Caco-2 (cell line): ENCODE measurements around the gene NOX3. TPM values are rescaled to one million over a fixed set of nuclear protein-coding genes. Genes with fewer than 3 reads are reported as not detected.

Source experiments
- BruUV-seq: library from RNA; stranded (reverse); fragments of 400-500 nt; replicated peaks from 2 replicates; lab custom pipeline; 2021; lab: Mats Ljungman, UMichigan
- CTCF ChIA-PET: fragments of 300-600 bp; sonication (Branson Sonifier 250); formaldehyde crosslinking; loops from one replicate; lab custom pipeline; 2022; ENCODE audit warnings: antibody characterized with exemption; lab: Charles Lee
- POLR2A ChIA-PET: fragments of 300-600 bp; sonication (Branson Sonifier 250); formaldehyde crosslinking; loops from one replicate; lab custom pipeline; 2022; ENCODE audit warnings: antibody characterized with exemption; lab: Charles Lee
- DNase-seq, 2 experiments: peaks; one replicate each; pipeline versions ENCODE4 v3.0.0 to v3.0.0-alpha.2; 2020 to 2022
- H3K27me3 ChIP-seq: replicated peaks from 2 replicates; pipeline ENCODE4 v1.6.0; 2011; ENCODE audit warnings: low read length; ENCODE audit not compliant: control insufficient read depth, insufficient read depth
- H3K36me3 ChIP-seq: 2 replicates; pipeline ENCODE4 v1.5.1; 2011; ENCODE audit warnings: low read length; ENCODE audit not compliant: control insufficient read depth, insufficient read depth
- H3K4me1 ChIP-seq: fragments of 250-450 bp; sonication (Bioruptor Pico); 2 replicates; pipeline ENCODE4 v1.5.1; 2020; ENCODE audit warnings: mild to moderate bottlenecking
- H3K4me3 ChIP-seq: 2 replicates; pipeline ENCODE4 v1.5.1; 2011; ENCODE audit warnings: low read depth, mild to moderate bottlenecking, control low read depth, low read length
- H3K9me3 ChIP-seq: fragments of 250-450 bp; sonication (Bioruptor Pico); 2 replicates; pipeline ENCODE4 v1.5.1; 2020; ENCODE audit warnings: mild to moderate bottlenecking, moderate library complexity
- H3K27ac Mint-ChIP-seq: one replicate; pipeline ENCODE4 v1.8.0; 2022; ENCODE audit warnings: mixed read lengths; ENCODE audit not compliant: unreplicated experiment
- H3K27me3 Mint-ChIP-seq: one replicate; pipeline ENCODE4 v1.8.0; 2022; ENCODE audit warnings: mixed read lengths; ENCODE audit not compliant: insufficient read depth, unreplicated experiment
- H3K36me3 Mint-ChIP-seq: one replicate; pipeline ENCODE4 v1.8.0; 2022; ENCODE audit warnings: mild to moderate bottlenecking, mixed read lengths; ENCODE audit not compliant: insufficient read depth, unreplicated experiment
- H3K4me1 Mint-ChIP-seq: one replicate; pipeline ENCODE4 v1.8.0; 2022; ENCODE audit warnings: low read depth, mixed read lengths; ENCODE audit not compliant: unreplicated experiment
- H3K4me3 Mint-ChIP-seq: one replicate; pipeline ENCODE4 v1.8.0; 2022; ENCODE audit warnings: mild to moderate bottlenecking, moderate library complexity, mixed read lengths; ENCODE audit not compliant: unreplicated experiment
- H3K9me3 Mint-ChIP-seq: one replicate; pipeline ENCODE4 v1.8.0; 2022; ENCODE audit warnings: mixed read lengths; ENCODE audit not compliant: unreplicated experiment
- intact Hi-C: fragments of 100-400 bp; cut with micrococcal nuclease; formaldehyde crosslinking; loops from one replicate; pipeline ENCODE4 v1.10.0; 2022; ENCODE audit not compliant: unreplicated experiment
- total RNA-seq: library from RNA; stranded (reverse); gene quantifications from 2 replicates; pipeline ENCODE4 v1.2.3, GENCODE V29; 2022
- TF ChIP-seq, protein P1 (sequence below), 2 experiments: fragments of 200-600 bp in 1 of 2; IDR thresholded peaks; 1 replicate in 1 of 2; 2 replicates in 1 of 2; pipeline versions ENCODE4 v1.5.1 to v1.8.0; 2011 to 2022; ENCODE audit warnings: antibody characterized with exemption in 1 of 2, control low read depth in 1 of 2, inconsistent platforms in 1 of 2, low read depth in 1 of 2, low read length in 1 of 2, mild to moderate bottlenecking in 1 of 2, moderate library complexity in 1 of 2; ENCODE audit not compliant: insufficient read depth in 1 of 2, severe bottlenecking in 1 of 2, unreplicated experiment in 1 of 2

Gene NOX3
- total RNA-seq, 1 experiment from 2014 or later: not detected

DNA sequence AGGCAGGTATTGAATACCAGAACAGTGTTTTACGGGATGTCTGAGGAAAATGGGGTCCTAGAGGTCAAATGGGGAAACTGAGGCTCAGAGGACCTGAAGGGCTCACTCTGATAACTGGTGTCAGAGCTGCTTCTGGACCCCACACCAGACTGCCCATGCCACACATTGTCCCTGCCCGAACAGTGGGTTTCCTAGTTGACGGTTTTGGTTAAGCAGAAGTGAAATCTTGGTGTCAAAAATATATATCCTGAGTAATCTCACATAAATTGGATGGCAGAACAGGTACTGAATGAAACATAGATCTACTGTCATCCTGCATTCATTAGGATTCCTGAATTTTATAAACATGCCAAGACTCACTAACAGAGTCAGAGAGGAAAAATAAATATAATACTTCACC is 16.3 kb downstream of the NOX3 start:
- Histone ChIP-seq H3K4me1 (no peaks in the 10 kb centered on the region), H3K36me3 (no peaks in the 10 kb centered on the region), H3K9me3 (no peaks in the 10 kb centered on the region), H3K4me3 (no peak overlapping the region), H3K27me3 (no peaks in the 10 kb centered on the region)
- TF ChIP-seq, protein P1, sequence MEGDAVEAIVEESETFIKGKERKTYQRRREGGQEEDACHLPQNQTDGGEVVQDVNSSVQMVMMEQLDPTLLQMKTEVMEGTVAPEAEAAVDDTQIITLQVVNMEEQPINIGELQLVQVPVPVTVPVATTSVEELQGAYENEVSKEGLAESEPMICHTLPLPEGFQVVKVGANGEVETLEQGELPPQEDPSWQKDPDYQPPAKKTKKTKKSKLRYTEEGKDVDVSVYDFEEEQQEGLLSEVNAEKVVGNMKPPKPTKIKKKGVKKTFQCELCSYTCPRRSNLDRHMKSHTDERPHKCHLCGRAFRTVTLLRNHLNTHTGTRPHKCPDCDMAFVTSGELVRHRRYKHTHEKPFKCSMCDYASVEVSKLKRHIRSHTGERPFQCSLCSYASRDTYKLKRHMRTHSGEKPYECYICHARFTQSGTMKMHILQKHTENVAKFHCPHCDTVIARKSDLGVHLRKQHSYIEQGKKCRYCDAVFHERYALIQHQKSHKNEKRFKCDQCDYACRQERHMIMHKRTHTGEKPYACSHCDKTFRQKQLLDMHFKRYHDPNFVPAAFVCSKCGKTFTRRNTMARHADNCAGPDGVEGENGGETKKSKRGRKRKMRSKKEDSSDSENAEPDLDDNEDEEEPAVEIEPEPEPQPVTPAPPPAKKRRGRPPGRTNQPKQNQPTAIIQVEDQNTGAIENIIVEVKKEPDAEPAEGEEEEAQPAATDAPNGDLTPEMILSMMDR (IDR thresholded peaks at IDR 0.05; ENCODE audit: insufficient read depth in 1 of 2, low read depth in 1 of 2, low read length in 1 of 2, severe bottlenecking in 1 of 2, unreplicated experiment in 1 of 2): no peak
- Mint-ChIP-seq H3K27me3 (no peaks in the 10 kb centered on the region), H3K4me3 (no peak overlapping the region), H3K4me1 (no peaks in the 10 kb centered on the region), H3K9me3 (no peaks in the 10 kb centered on the region), H3K36me3 (no peaks in the 10 kb centered on the region), H3K27ac (no peak overlapping the region)
- BruUV-seq: no TSS peak
- ChIA-PET CTCF (no interaction called here), POLR2A (no interaction called here)
- intact Hi-C loops: no loop called here
- no peak for DNase-seq

DNA sequence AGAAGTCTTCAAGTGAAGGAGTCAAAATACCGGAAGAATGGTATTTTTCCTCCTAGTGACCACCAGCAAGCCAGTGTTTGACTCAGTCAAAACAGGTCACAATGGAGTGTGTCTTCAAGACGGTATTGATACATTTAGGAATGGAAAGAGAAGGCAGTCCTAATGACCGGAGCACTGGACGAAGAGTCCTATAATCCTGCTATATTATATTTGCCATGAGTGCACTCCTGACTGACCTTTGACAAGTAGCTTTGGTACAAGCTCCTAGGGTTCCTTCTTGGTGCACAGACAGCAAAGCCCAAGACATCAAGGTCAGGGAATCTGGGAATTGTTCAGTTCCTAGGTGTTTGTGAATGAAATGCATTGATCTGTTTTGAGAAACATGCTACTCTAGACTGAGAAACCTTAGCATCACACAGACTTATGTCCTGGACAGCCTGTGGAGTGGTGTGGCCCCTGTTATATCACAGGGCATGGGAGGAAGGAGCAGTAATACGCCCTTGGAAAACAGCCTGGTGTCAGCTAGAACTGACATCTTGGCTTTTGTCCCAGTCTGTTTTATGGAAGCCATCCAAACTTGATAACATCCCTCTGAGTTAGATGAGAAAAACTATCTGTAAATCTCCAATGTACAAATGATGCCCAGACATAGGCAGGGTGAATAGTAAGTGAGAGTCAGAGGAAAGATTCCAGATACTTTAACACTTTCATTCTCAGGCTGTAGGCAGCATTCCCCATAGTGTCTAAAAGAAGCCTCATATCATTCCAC is 18.5 kb downstream of the NOX3 start:
- Histone ChIP-seq H3K27me3 (no peaks in the 10 kb centered on the region), H3K4me1 (no peaks in the 10 kb centered on the region), H3K36me3 (no peaks in the 10 kb centered on the region), H3K4me3 (no peak overlapping the region), H3K9me3 (no peaks in the 10 kb centered on the region)
- Mint-ChIP-seq H3K27me3 (no peaks in the 10 kb centered on the region), H3K9me3 (no peaks in the 10 kb centered on the region), H3K4me3 (no peak overlapping the region), H3K27ac (no peak overlapping the region), H3K4me1 (no peaks in the 10 kb centered on the region), H3K36me3 (no peaks in the 10 kb centered on the region)
- no TSS peak for BruUV-seq
- intact Hi-C loops: loop anchor here (2.0 kb wide), 1 partner anchor 50 kb away; no protein-coding TSS in a partner anchor
- POLR2A ChIA-PET: no interaction called here
- CTCF ChIA-PET: no interaction called here
- no peak for DNase-seq
- TF ChIP-seq, protein P1 (IDR thresholded peaks at IDR 0.05; ENCODE audit: insufficient read depth in 1 of 2, low read depth in 1 of 2, low read length in 1 of 2, severe bottlenecking in 1 of 2, unreplicated experiment in 1 of 2): no peak

DNA sequence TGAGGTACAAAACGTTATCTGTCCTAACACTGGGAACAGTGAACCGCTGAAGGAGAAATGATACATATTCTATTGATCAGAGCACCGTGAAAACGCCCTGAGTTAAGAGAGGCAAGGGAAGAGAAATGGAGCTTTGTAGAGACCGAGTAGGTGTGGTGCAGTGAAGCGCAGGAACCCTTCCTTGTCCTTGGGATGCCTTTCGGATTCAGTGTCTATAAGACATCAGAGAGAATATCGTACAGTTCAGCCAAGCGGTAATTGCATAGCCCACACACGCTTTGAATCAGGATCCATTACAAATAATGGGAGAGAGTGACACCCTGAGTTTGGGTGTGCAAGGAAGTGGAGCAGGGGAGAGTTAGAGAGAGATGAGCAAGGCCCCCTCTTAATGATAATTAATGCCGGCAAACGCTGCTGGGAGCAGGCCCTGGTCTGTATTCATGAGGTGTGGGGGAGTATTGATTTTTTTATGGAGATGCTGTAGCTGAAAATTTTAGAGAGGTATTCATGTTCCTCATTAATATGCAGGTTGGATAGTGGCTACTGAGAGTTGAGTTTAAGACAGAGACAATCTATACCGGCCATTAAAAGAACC is 20.7 kb downstream of the NOX3 start:
- DNase-seq: no peak
- Mint-ChIP-seq H3K4me3 (no peak overlapping the region), H3K27me3 (no peaks in the 10 kb centered on the region), H3K9me3 (no peaks in the 10 kb centered on the region), H3K27ac (no peak overlapping the region), H3K4me1 (no peaks in the 10 kb centered on the region), H3K36me3 (no peaks in the 10 kb centered on the region)
- H3K36me3 ChIP-seq: no peaks in the 10 kb centered on the region
- H3K4me1 ChIP-seq: no peaks in the 10 kb centered on the region
- BruUV-seq: no TSS peak
- POLR2A ChIA-PET: no interaction called here
- no peaks in the 10 kb centered on the region for H3K9me3 ChIP-seq
- TF ChIP-seq, protein P1 (IDR thresholded peaks at IDR 0.05; ENCODE audit: insufficient read depth in 1 of 2, low read depth in 1 of 2, low read length in 1 of 2, severe bottlenecking in 1 of 2, unreplicated experiment in 1 of 2): no peak
- H3K4me3 ChIP-seq: no peak overlapping the region
- CTCF ChIA-PET: no interaction called here
- intact Hi-C loops: no loop called here
- H3K27me3 ChIP-seq: no peaks in the 10 kb centered on the region
